Measurements from ENCODE around the gene SENP1.
"Not testable (repeated sequence)": the region's sequence is repeated elsewhere in the genome, so short reads cannot be mapped to it uniquely, and the experiment has no call there.

The SENP1 gene

GRCh38 chr12:48125542-48125941 is 19.7 kb upstream of the SENP1 start:
- H3K4me3 ChIP-seq (ENCODE audit: low read length); H3K9me3 ChIP-seq (ENCODE audit: low read length); H3K27me3 ChIP-seq (ENCODE audit: insufficient read depth, low read length); H2AFZ ChIP-seq (ENCODE audit: low read depth, low read length): not testable (repeated sequence)
- peaks cover 24% of the 10 kb centered on the region for H3K4me1 ChIP-seq (ENCODE audit: insufficient read depth, low read length)
- peaks cover 67% of the 10 kb centered on the region for H3K36me3 ChIP-seq (ENCODE audit: insufficient read depth, low read length)

GRCh38 chr12:48123169-48123568 is 17.3 kb upstream of the SENP1 start:
- Histone ChIP-seq H3K9me3 (ENCODE audit: low read length) (no peaks in the 10 kb centered on the region), H3K27me3 (ENCODE audit: insufficient read depth, low read length) (no peaks in the 10 kb centered on the region), H3K36me3 (ENCODE audit: insufficient read depth, low read length) (peaks cover 47% of the 10 kb centered on the region)

GRCh38 chr12:48122065-48122834 is 16.4 kb upstream of the SENP1 start:
- Histone ChIP-seq H3K36me3 (ENCODE audit: insufficient read depth, low read length) (peaks cover 38% of the 10 kb centered on the region), H2AFZ (ENCODE audit: low read depth, low read length) (no peak overlapping the region), H3K4me3 (ENCODE audit: low read length) (no peak overlapping the region), H3K4me1 (ENCODE audit: insufficient read depth, low read length) (peaks cover 38% of the 10 kb centered on the region), H3K27me3 (ENCODE audit: insufficient read depth, low read length) (no peaks in the 10 kb centered on the region), H3K9me3 (ENCODE audit: low read length) (no peaks in the 10 kb centered on the region)

More at GRCh38 chr12:48123169-48123568, 17.3 kb upstream of the SENP1 start:
- H3K4me1 ChIP-seq (ENCODE audit: insufficient read depth, low read length) = peaks cover 38% of the 10 kb centered on the region
- no peak overlapping the region for H3K4me3 ChIP-seq (ENCODE audit: low read length)
- no peak overlapping the region for H2AFZ ChIP-seq (ENCODE audit: low read depth, low read length)

GRCh38 chr12:48121522-48121921 is 15.6 kb upstream of the SENP1 start:
- Histone ChIP-seq H3K27me3 (ENCODE audit: insufficient read depth, low read length) (no peaks in the 10 kb centered on the region), H3K36me3 (ENCODE audit: insufficient read depth, low read length) (peaks cover 31% of the 10 kb centered on the region), H3K4me1 (ENCODE audit: insufficient read depth, low read length) (peaks cover 38% of the 10 kb centered on the region), H2AFZ (ENCODE audit: low read depth, low read length) (no peak overlapping the region), H3K4me3 (ENCODE audit: low read length) (no peak overlapping the region), H3K9me3 (ENCODE audit: low read length) (no peaks in the 10 kb centered on the region)

GRCh38 chr12:48119834-48120195 is 13.9 kb upstream of the SENP1 start:
- Histone ChIP-seq H3K4me3 (ENCODE audit: low read length) (peak overlapping the region; percentile 56), H3K9me3 (ENCODE audit: low read length) (peaks cover 2% of the 10 kb centered on the region), H3K4me1 (ENCODE audit: insufficient read depth, low read length) (peaks cover 38% of the 10 kb centered on the region), H2AFZ (ENCODE audit: low read depth, low read length) (no peak overlapping the region), H3K36me3 (ENCODE audit: insufficient read depth, low read length) (peaks cover 20% of the 10 kb centered on the region), H3K27me3 (ENCODE audit: insufficient read depth, low read length) (no peaks in the 10 kb centered on the region)

GRCh38 chr12:48119078-48119833 is 13.4 kb upstream of the SENP1 start, which contains the start of gene PFKM:
TSS of gene PFKM (plus strand) at chr12:48119364. CDS start at chr12:48122775, 3,411 bp downstream.
- H3K4me3 ChIP-seq (ENCODE audit: low read length) = peak within 1 kb of the TSS; percentile 56
- H2AFZ ChIP-seq (ENCODE audit: low read depth, low read length) = peak within 1 kb of the TSS; percentile 1
- H3K9me3 ChIP-seq (ENCODE audit: low read length) = peaks cover 2% of the 10 kb centered on the region
- no peaks in the 10 kb centered on the region for H3K27me3 ChIP-seq (ENCODE audit: insufficient read depth, low read length)
- H3K4me1 ChIP-seq (ENCODE audit: insufficient read depth, low read length) = peaks cover 38% of the 10 kb centered on the region
- peaks cover 16% of the 10 kb centered on the region for H3K36me3 ChIP-seq (ENCODE audit: insufficient read depth, low read length)

- H2AFZ ChIP-seq (ENCODE audit: low read depth, low read length) = peak overlapping the region; percentile 1
- no peaks in the 10 kb centered on the region for H3K27me3 ChIP-seq (ENCODE audit: insufficient read depth, low read length)
- H3K4me3 ChIP-seq (ENCODE audit: low read length) = peak overlapping the region; percentile 56
- peaks cover 7% of the 10 kb centered on the region for H3K36me3 ChIP-seq (ENCODE audit: insufficient read depth, low read length)
- peaks cover 38% of the 10 kb centered on the region for H3K4me1 ChIP-seq (ENCODE audit: insufficient read depth, low read length)
- H3K9me3 ChIP-seq (ENCODE audit: low read length) = peaks cover 2% of the 10 kb centered on the region
These were observed 12.5 kb upstream of the SENP1 start for GRCh38 chr12:48118284-48118871.

GRCh38 chr12:48115957-48116356 is 10.1 kb upstream of the SENP1 start:
- Histone ChIP-seq H2AFZ (ENCODE audit: low read depth, low read length) (no peak overlapping the region), H3K27me3 (ENCODE audit: insufficient read depth, low read length) (no peaks in the 10 kb centered on the region), H3K36me3 (ENCODE audit: insufficient read depth, low read length) (no peaks in the 10 kb centered on the region), H3K4me1 (ENCODE audit: insufficient read depth, low read length) (peaks cover 18% of the 10 kb centered on the region), H3K4me3 (ENCODE audit: low read length) (no peak overlapping the region), H3K9me3 (ENCODE audit: low read length) (peaks cover 2% of the 10 kb centered on the region)

- not testable (repeated sequence) for H3K36me3 ChIP-seq (ENCODE audit: insufficient read depth, low read length); H3K27me3 ChIP-seq (ENCODE audit: insufficient read depth, low read length); H2AFZ ChIP-seq (ENCODE audit: low read depth, low read length); H3K9me3 ChIP-seq (ENCODE audit: low read length); H3K4me3 ChIP-seq (ENCODE audit: low read length)
- peaks cover 10% of the 10 kb centered on the region for H3K4me1 ChIP-seq (ENCODE audit: insufficient read depth, low read length)
These were observed 5.4 kb upstream of the SENP1 start for GRCh38 chr12:48111312-48111693.

- H3K27me3 ChIP-seq (ENCODE audit: insufficient read depth, low read length) = no peaks in the 10 kb centered on the region
- H3K9me3 ChIP-seq (ENCODE audit: low read length) = peaks cover 2% of the 10 kb centered on the region
- H2AFZ ChIP-seq (ENCODE audit: low read depth, low read length) = no peak overlapping the region
- H3K4me1 ChIP-seq (ENCODE audit: insufficient read depth, low read length) = peaks cover 10% of the 10 kb centered on the region
- no peaks in the 10 kb centered on the region for H3K36me3 ChIP-seq (ENCODE audit: insufficient read depth, low read length)
- no peak overlapping the region for H3K4me3 ChIP-seq (ENCODE audit: low read length)
These were observed 4.9 kb upstream of the SENP1 start for GRCh38 chr12:48110691-48111311.

GRCh38 chr12:48109424-48109823 is 3.5 kb upstream of the SENP1 start:
- Histone ChIP-seq H3K9me3 (ENCODE audit: low read length) (no peaks in the 10 kb centered on the region), H3K27me3 (ENCODE audit: insufficient read depth, low read length) (no peaks in the 10 kb centered on the region), H3K36me3 (ENCODE audit: insufficient read depth, low read length) (no peaks in the 10 kb centered on the region), H2AFZ (ENCODE audit: low read depth, low read length) (no peak overlapping the region), H3K4me1 (ENCODE audit: insufficient read depth, low read length) (peaks cover 18% of the 10 kb centered on the region), H3K4me3 (ENCODE audit: low read length) (no peak overlapping the region)

GRCh38 chr12:48106681-48107613 is 1.1 kb upstream of the SENP1 start:
- Histone ChIP-seq H3K27me3 (ENCODE audit: insufficient read depth, low read length) (no peaks in the 10 kb centered on the region), H3K4me3 (ENCODE audit: low read length) (peak overlapping the region; percentile 59)

More at GRCh38 chr12:48106681-48107613, 1.1 kb upstream of the SENP1 start:
- H3K36me3 ChIP-seq (ENCODE audit: insufficient read depth, low read length) = no peaks in the 10 kb centered on the region
- no peaks in the 10 kb centered on the region for H3K9me3 ChIP-seq (ENCODE audit: low read length)
- H3K4me1 ChIP-seq (ENCODE audit: insufficient read depth, low read length) = peaks cover 20% of the 10 kb centered on the region
- H2AFZ ChIP-seq (ENCODE audit: low read depth, low read length) = peak overlapping the region; percentile 62

Measured in neuron (in vitro differentiated cells).